Mucosa of descending colon (tissue), 3 donors: Measurements from ENCODE around the gene EIPR1. TPM values are rescaled to one million over a fixed set of nuclear protein-coding genes. Genes with fewer than 3 reads are reported as not detected.
A peak's percentile ranks its signal among the peaks of the same experiment; 100 is the strongest.

Experiments
- ATAC-seq: fragments of 200-7000 bp; cut with Tn5 transposase; one replicate; pipeline ENCODE4 v1.9.1; 2020; ENCODE audit warnings: mild to moderate bottlenecking, moderate library complexity
- DNase-seq, 3 donors: peaks; one replicate each; pipeline ENCODE4 v3.0.0-alpha.2; 2020
- H3K36me3 ChIP-seq: fragments of 200-600 bp; one replicate; pipeline ENCODE4 v1.8.0; 2021; ENCODE audit warnings: low read depth, mild to moderate bottlenecking
- H3K4me1 ChIP-seq: fragments of 200-600 bp; one replicate; pipeline ENCODE4 v1.8.0; 2021; ENCODE audit warnings: low read depth, mild to moderate bottlenecking
- H3K4me3 ChIP-seq: fragments of 200-600 bp; one replicate; pipeline ENCODE4 v1.8.0; 2021; ENCODE audit warnings: mild to moderate bottlenecking
- H3K9me3 ChIP-seq: fragments of 200-600 bp; one replicate; pipeline ENCODE4 v1.8.0; 2021; ENCODE audit warnings: mild to moderate bottlenecking
- intact Hi-C, 2 donors: fragments of 100-400 bp; cut with DNase I in 1 of 2; cut with micrococcal nuclease in 1 of 2; formaldehyde crosslinking; loops; one replicate each; pipeline versions ENCODE4 v1.11.0 to v1.11.1; 2022; cut with DNase I, micrococcal nuclease
- total RNA-seq, 3 donors: library from RNA; stranded (reverse); fragmentation: NEBNext Ultra II Directional in 2 of 3; extraction: Animal tissue kit (Norgen Biotek cat#: 25700) in 2 of 3; gene quantifications; one replicate each; pipeline versions ENCODE4 v1.2.1 to v1.2.4, GENCODE V29; 2021 to 2023
- TF ChIP-seq, protein P1 (sequence below): fragments of 200-600 bp; IDR thresholded peaks from one replicate; pipeline ENCODE4 v1.8.0; 2022; ENCODE audit warnings: antibody characterized with exemption, mild to moderate bottlenecking
- donor health status: DM: no; HTN: no; CAD: no; lungs with moderate emphysema.
- donor health status: DM: no; HTN: no; CAD: no.
- donor health status: DM: no; HTN: yes; CAD: no.

EIPR1 gene
- total RNA-seq, 3 donors from 2014 or later: 15.9 to 27.1 (median 25.0) TPM

DNA sequence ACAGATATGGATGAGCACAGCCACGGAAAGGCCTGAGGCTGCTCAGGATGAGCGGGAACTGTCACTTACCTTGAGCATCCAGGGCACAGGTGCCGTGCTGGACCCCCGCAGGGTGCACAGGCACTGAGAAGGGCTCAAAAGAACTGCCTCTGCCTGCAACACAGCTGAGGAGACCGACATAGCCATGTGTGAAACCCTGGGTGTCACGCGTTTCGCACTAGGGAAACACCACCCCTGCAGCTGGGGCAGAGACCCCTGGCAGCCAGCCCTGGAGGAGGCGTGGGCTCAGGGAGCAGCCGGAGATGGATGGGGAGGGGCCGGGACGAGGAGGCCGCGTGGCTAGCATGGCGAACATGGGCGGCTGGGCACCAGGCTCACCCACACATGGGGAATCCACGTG, 228.9 kb downstream of the EIPR1 start:
- Histone ChIP-seq H3K36me3 (no peaks in the 10 kb centered on the region), H3K9me3 (no peaks in the 10 kb centered on the region), H3K4me1 (no peaks in the 10 kb centered on the region), H3K4me3 (no peak overlapping the region)
- TF ChIP-seq, protein P1, sequence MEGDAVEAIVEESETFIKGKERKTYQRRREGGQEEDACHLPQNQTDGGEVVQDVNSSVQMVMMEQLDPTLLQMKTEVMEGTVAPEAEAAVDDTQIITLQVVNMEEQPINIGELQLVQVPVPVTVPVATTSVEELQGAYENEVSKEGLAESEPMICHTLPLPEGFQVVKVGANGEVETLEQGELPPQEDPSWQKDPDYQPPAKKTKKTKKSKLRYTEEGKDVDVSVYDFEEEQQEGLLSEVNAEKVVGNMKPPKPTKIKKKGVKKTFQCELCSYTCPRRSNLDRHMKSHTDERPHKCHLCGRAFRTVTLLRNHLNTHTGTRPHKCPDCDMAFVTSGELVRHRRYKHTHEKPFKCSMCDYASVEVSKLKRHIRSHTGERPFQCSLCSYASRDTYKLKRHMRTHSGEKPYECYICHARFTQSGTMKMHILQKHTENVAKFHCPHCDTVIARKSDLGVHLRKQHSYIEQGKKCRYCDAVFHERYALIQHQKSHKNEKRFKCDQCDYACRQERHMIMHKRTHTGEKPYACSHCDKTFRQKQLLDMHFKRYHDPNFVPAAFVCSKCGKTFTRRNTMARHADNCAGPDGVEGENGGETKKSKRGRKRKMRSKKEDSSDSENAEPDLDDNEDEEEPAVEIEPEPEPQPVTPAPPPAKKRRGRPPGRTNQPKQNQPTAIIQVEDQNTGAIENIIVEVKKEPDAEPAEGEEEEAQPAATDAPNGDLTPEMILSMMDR: no peak
- intact Hi-C loops: no loop called here
- DNase-seq (no peak), ATAC-seq (no peak)

DNA sequence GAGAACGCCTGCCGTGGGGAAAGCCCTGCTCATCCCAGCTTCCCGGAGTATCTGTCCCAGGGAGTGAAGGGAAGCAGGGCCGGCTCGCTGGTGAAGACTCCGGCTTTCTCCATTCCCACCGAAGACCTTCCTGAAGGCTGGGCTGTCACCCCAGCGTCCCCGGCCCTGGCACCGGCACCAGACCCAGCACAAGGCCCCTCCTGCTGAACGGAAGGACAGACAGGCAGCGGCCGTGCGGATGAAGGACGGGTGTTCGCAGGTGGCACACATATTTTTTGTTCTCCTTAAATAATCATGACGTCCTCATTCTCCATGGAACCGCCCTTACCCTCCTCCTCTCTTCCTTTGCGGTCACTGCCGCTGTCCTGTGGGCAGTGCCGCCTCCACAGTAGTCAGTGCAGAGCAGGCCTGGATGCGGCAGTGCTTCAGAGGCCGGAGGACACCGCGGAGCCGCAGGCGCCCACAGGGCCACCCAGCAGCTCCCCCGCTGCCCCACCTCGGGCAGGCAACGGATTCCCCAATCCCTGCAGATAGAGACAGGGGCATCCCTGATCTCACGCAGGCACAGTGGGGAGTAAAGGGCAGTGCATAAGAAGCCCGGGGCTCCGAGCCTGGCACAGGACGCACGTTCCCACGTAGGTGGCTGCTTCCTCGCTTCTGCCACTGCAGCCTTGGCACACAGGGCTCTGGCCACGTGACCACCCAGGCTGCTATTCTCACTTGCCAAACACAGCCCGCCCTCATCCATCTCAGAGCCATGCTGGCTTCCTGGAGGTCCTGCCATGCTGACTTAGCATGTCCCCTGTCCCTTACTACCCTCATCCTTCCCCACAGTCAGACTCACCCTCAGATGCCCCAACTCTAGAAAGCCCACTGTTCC, 229.7 kb downstream of the EIPR1 start:
- Histone ChIP-seq H3K9me3 (no peaks in the 10 kb centered on the region), H3K4me3 (no peak overlapping the region), H3K36me3 (no peaks in the 10 kb centered on the region), H3K4me1 (no peaks in the 10 kb centered on the region)
- TF ChIP-seq, protein P1: no peak
- DNase-seq (no peak), ATAC-seq (peak; percentile 9)
- intact Hi-C loops: no loop called here

DNA sequence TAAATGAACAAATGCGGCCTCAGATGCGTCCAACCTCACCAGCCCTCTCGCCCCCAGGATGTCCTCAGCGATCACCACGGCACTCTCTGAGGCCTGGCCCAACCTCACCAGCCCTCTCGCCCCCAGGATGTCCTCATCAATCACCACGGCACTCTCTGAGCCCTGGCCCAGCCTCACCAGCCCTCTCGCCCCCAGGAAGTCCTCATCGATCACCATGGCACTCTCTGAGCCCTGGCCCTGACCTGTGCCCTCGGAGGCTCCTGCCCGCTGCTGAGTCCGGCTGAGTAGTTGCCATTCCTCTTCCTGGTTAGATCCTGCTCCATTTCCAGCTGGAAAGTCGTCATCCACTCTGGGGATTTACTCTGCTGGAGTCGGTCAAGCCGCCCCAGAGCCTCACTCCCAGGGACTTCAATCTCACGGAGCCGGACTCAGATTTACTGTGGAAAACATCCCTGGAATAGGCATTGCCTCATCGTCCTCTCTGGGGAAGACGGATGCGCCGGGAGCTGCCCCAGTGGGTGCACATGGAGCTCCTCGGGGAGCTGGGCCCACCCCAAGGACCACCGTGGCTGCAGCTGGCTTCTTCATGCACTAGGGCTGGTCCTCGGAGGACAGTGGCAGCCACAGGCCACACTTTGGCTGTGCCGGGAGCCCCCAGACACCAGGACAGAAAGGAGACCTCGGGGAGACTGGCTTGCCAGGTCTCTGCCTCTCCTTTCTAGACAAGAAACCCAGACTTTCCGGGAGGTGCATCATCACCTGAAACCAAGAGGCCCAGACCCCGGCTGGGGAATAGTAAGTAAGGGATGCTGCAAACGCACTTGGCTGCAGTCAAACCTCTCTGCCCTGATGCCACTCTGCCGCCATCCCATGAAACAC, 230.6 kb downstream of the EIPR1 start:
- intact Hi-C loops: no loop called here
- DNase-seq: no peak
- H3K9me3 ChIP-seq: no peaks in the 10 kb centered on the region
- no peaks in the 10 kb centered on the region for H3K36me3 ChIP-seq
- no peaks in the 10 kb centered on the region for H3K4me1 ChIP-seq
- TF ChIP-seq, protein P1: no peak
- no peak overlapping the region for H3K4me3 ChIP-seq
- no peak for ATAC-seq

DNA sequence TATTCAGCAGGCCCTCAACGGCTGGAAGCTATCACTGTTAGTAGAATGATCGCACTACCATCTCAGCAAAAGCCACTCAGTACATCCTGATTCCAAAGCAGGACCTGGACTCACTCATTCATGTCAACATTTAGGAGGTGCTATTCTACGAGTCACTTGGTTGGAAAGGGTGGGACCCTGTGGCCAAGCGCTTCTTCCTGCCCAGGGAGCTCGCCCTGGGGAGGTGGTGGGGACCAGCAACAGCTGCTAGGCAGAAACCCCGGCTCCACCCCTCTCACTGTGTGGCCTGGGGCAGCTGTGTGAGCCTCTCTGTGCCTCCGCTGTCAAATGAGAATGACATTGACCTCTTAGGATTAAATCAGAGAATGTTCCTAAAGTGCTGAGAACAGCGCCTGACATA, 231.4 kb downstream of the EIPR1 start:
- TF ChIP-seq, protein P1: no peak
- H3K4me1 ChIP-seq: no peaks in the 10 kb centered on the region

DNA sequence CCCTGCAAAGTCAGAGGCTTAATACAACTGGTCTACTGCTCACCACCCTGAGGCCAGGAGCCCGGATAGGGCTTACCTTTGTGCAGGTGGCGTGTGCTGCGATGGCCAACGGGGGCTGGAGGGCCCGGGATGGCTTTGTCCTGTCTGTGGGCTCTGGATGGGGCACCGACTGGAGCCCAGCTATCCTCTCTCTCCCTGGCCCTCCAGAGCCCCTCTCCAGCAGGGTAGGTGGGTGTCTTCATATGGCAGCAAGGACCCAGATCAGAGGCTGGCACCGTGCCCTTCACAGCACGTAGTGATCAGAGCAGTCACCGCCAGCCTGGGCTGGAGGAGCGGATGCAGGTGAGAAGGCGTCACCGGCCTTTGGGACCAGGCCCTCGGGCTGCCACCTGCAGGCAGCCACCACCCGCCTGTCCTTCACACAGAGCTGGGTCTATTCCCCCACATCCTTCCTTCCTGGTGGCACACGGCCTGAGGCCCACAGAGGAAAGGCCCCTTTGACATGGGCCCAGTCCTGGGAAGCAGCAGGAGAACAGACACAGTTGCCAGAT, 232.1 kb downstream of the EIPR1 start:
- no peaks in the 10 kb centered on the region for H3K4me1 ChIP-seq
- no peaks in the 10 kb centered on the region for H3K9me3 ChIP-seq
- DNase-seq (no peak), ATAC-seq (no peak)
- intact Hi-C loops: no loop called here
- H3K36me3 ChIP-seq: no peaks in the 10 kb centered on the region
- H3K4me3 ChIP-seq: no peak overlapping the region
- TF ChIP-seq, protein P1: no peak

More for the DNA sequence above, 231.4 kb downstream of the EIPR1 start:
- H3K36me3 ChIP-seq: no peaks in the 10 kb centered on the region
- ATAC-seq (no peak), DNase-seq (no peak)
- intact Hi-C loops: no loop called here
- no peaks in the 10 kb centered on the region for H3K9me3 ChIP-seq
- no peak overlapping the region for H3K4me3 ChIP-seq
